GM18951 (cell line): ENCODE results near the gene GFER.
"Not testable (repeated sequence)": the region's sequence is repeated elsewhere in the genome, so short reads cannot be mapped to it uniquely, and the experiment has no call there.

Experiments used
- POLR2A ChIP-seq: IDR thresholded peaks from 4 replicates; pipeline ENCODE4 v1.6.1; 2011; ENCODE audit warnings: mild to moderate bottlenecking; ENCODE audit not compliant: insufficient read length, insufficient read depth; ENCODE audit errors: extremely low read depth
- in situ Hi-C: fragments of 300-500 bp; cut with MboI; formaldehyde crosslinking; loops from one replicate; pipeline ENCODE4 v1.12.0; 2022; ENCODE audit warnings: low sequenced_read_pairs, mixed read lengths, inconsistent platforms; ENCODE audit not compliant: unreplicated experiment

The GFER gene

GRCh38 chr16:1945559-1946391 is 38.2 kb upstream of the GFER start:
- TF ChIP-seq POLR2A, result no peak
- in situ Hi-C loops, result no loop called here

- TF ChIP-seq POLR2A, result no peak
- in situ Hi-C loops, result no loop called here
These were observed 37.3 kb upstream of the GFER start for GRCh38 chr16:1946495-1947368.

- TF ChIP-seq POLR2A, result no peak
- in situ Hi-C loops, result no loop called here
These were observed 36.7 kb upstream of the GFER start for GRCh38 chr16:1947369-1947670.

GRCh38 chr16:1949507-1949906 is 34.5 kb upstream of the GFER start:
- no peak for TF ChIP-seq POLR2A
- in situ Hi-C loops, result no loop called here

DNA sequence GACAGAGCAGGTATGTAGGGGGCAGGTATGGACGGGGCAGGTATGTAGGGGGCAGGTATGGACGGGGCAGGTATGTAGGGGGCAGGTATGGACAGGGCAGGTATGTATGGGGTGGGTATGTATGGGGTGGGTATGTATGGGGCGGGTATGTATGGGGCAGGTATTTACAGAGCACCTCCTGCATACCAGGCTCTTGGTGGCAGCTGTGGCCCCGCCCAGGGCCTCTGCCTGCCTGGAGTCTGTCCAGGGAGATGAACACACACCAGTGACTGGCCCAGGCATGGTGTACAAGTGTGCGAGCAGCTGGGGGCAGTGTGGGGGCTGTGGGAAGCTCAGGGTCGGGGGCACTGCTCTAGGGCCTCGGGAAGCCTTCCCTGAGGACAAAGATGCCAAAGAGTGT is 33.9 kb upstream of the GFER start:
- no peak for TF ChIP-seq POLR2A
- in situ Hi-C loops, result no loop called here

DNA sequence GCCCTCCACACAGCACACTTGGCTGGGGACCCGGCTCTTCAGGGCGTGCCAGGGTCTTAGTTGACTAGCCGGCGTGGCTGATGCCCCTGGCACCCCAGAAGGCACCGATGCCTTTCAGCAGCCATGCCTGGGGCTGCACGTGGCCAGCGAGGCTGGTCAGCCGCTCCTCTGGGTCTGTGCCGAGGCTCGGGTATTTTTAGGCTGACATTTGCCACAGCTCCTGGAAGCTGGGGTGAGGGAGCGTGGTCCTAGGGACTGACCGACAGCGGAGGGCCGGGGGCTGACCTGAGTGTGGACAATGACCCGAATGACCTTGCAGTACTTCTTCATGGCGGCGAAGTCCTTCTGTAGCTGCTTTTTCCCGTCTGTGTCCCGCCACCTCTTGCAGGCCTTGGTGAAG is 33.4 kb upstream of the GFER start:
- TF ChIP-seq POLR2A, result no peak
- in situ Hi-C loops, result no loop called here

DNA sequence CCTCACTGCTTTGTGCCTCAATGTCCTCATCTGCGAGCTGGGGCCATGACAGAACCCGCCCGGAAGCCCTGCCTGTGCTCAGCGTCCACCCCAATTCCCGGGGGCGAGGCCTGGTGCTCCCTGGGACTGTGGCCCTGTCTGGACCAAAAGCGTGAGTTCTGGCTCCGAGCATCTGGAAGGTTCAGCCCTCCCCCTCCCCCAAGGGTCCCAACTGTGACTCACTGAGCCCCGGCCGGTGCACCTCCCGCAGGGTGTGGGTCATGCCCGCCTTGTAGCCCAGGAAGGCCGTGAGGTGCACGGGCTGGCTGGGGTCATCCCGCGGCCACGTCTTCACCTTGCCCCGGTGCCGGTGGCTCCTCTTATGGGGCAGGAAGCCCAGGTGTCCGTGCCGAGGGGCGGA is 30.3 kb upstream of the GFER start:
- TF ChIP-seq POLR2A, result no peak
- in situ Hi-C loops, result no loop called here

DNA sequence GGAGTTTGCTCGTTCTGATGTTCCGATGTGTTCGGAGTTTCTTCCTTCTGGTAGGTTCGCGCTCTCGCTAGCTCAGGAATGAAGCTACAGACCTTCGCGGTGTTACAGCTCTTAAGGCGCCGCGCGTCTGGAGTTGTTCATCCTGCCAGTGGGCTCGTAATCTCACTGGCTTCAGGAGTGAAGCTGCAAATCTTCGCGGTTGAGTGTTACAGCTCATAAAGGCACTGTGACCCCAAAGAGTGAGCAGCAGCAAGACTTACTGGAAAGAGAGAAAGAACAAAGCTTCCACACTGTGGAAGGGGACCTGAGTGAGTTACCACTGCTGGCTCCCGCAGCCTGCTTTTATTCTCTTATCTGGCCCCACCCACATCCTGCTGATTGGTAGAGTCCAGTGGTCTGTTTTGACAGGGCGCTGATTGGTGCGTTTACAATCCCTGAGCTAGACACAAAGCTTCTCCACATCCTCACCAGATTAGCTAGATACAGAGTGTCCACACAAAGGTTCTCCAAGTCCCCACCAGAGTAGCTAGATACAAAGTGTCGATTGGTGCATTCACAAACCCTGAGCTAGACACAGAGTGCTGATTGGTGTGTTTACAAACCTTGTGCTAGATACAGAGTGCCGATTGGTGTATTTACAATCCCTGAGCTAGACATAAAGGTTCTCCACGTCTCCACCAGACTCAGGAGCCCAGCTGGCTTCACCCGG is 26.4 kb upstream of the GFER start:
- in situ Hi-C loops, result not testable (repeated sequence)

DNA sequence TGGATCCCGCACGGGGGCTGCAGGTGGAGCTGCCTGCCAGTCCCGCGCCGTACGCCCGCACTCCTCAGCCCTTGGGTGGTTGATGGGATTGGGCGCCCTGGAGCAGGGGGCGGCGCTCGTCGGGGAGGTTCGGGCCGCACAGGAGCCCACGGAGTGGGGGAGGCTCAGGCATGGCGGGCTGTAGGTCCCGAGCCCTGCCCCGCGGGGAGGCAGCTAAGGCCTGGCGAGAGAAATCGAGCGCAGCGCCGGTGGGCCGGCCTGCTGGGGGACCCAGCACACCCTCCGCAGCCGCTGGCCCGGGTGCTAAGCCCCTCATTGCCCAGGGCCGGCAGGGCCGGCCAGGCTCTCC is 25.9 kb upstream of the GFER start:
- in situ Hi-C loops, result not testable (repeated sequence)

DNA sequence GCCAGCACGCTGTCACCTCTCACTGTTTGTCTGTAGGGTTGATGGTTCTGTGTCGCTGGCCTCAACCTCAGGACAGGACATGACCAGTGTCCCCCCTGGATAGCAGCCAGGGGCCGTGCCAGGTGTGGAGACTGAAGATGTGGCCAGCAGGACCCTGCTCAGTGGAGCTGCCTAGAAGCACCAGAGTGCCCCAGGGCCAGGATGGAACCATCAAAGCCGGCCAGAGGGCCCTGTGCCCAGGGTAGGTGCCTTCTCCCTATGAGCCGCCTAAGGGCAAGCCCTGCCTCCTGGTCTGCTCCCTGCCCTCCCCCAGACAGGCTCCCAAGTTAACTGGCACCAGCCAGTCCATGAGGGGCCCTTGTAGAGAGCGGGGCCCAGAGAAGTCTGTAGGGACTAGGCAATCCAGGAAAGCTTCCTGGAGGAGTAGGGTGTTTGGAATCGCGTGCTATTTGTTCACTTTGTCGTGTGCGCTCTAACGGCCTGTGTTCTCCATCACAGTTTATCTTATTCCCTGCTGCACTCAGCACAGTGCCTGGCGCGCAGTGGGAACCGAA is 25.2 kb upstream of the GFER start:
- TF ChIP-seq POLR2A, result no peak
- in situ Hi-C loops, result no loop called here

DNA sequence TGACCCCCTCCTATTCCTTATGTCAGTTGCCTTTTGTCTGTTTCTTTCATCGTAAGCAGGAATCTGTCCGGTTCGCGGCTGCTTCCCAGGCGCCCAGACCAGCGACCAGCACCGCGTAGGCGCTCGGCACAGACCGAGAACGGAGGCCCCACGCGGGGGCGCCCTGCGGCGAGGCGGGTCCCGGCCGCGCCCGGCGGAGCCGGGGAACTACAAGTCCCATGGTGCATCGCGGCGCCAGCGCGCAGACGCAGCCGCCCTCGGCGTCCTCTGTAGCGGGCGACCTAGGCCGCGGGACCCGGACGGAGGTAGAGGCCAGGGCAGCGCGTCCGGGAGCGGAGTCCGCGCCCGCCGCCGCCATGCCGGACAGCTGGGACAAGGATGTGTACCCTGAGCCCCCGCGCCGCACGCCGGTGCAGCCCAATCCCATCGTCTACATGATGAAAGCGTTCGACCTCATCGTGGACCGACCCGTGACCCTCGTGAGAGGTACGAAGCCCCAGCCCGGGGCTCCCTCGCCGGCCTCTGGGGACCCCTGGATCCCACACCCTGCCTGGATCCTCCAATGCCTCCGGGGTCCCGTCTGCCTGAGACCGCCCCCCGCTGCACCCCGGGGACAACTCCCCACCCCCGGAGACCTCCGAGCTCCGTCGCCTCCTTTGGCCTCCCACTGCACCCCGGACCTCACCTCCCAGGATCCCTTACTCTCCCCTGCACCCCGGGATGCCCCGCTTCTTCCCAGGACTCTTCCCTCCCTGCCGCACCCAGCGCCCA is 24.5 kb upstream of the GFER start, which contains the start of gene NDUFB10:
NDUFB10 (plus strand) TSS at position 270 of the 771 bp plus-strand sequence; CDS start at position 357, 87 bp downstream.
- in situ Hi-C loops, result no loop called here
- TF ChIP-seq POLR2A, result peak; percentile 92

DNA sequence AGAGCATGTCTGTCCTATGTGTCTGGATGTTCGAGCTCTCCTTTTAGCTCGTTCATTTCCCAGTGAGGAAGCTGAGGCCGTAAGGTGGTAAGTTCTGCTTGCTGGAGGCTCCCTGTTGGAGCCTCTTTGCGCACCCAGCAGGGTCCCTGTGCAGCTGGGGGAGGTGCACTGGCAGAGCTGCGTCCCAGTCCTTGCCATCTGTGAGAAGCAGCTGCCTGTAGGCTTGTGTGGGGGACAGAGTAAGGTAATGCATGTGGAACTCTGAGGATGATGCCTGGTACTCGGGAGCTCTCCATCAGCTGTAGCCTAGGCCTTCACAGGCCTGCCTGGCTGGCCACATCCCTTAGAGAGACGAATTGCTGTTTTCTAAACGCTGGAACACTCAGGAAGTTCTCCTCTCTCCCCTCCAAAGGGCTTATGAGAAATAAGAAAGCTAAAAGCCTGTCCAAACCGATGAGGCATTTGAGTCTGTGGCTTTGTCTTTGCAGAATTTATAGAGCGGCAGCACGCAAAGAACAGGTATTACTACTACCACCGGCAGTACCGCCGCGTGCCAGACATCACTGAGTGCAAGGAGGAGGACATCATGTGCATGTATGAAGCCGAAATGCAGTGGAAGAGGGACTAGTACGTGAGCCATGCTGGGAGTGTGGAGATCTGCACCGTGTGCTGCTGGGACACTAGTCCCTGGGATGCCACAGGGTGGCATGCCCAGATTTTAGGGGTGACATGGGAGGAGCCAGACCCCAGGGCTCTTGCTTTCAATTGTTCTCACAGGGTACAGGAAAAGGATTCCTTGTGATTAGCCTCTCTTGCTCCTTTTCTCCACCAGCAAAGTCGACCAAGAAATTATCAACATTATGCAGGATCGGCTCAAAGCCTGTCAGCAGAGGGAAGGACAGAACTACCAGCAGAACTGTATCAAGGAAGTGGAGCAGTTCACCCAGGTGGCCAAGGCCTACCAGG is 23.0 kb upstream of the GFER start:
- in situ Hi-C loops, result no loop called here
- TF ChIP-seq POLR2A, result peak; percentile 54
